MG63 (cell line): ENCODE measurements around the gene CANT1. TPM values are rescaled to one million over a fixed set of nuclear protein-coding genes. Genes with fewer than 3 reads are reported as not detected.
"Not testable (repeated sequence)": the region's sequence is repeated elsewhere in the genome, so short reads cannot be mapped to it uniquely, and the experiment has no call there.

ENCODE experiments used
- DNase-seq: peaks from one replicate; pipeline ENCODE4 v3.0.0-alpha.2; 2020
- H3K27me3 ChIP-seq: fragments of 250-450 bp; sonication (Bioruptor Pico); 2 replicates; pipeline ENCODE4 v1.5.1; 2020; ENCODE audit warnings: mild to moderate bottlenecking, moderate library complexity
- H3K36me3 ChIP-seq: fragments of 250-450 bp; sonication (Bioruptor Pico); 2 replicates; pipeline ENCODE4 v1.5.1; 2020; ENCODE audit warnings: mild to moderate bottlenecking, moderate library complexity
- H3K4me3 ChIP-seq: fragments of 250-450 bp; sonication (Bioruptor Pico); 2 replicates; pipeline ENCODE4 v1.5.1; 2020; ENCODE audit warnings: mild to moderate bottlenecking, moderate library complexity
- H3K9me3 ChIP-seq: fragments of 250-450 bp; sonication (Bioruptor Pico); 2 replicates; pipeline ENCODE4 v1.5.1; 2020; ENCODE audit warnings: mild to moderate bottlenecking, moderate library complexity
- total RNA-seq: library from RNA; depleted of rRNA; stranded (reverse); fragments of >200 nt; shearing (Covaris generic); gene quantifications from 2 replicates; pipeline ENCODE4 v1.2.3, GENCODE V29; 2014; ENCODE audit warnings: low replicate concordance

CANT1 gene
- total RNA-seq, 1 experiment from 2014 or later, result 112 TPM

DNA sequence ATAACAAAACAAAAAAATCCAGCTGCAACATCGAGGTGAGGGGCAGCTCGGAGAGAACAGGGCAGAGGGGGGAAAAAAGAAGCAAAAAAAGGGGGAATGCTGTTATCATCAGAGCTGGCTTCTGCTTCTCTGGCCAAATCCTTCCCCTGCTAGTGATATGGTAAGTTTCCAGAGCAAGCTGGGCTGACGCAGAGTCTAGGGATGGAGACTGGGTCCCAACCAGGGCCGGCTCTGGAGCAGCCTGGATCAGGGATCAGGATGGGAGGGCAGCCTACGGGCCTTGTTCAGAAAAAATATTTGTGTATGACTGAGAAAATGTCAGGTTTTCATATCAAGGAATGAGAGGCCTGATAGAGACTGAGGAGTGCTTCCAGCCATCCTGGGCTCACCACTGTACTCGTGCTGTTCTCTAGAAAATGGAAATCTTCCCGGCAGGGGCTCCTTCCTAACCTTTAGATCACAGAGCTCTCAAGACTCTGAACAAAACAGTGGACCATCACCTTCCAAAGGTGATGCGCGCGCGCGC is 13.7 kb upstream of the CANT1 start:
- no peak for DNase-seq
- no peaks in the 10 kb centered on the region for H3K36me3 ChIP-seq
- no peaks in the 10 kb centered on the region; the same call in 1 of the 2 replicates for H3K27me3 ChIP-seq
- H3K9me3 ChIP-seq, result no peaks in the 10 kb centered on the region
- H3K4me3 ChIP-seq, result no peak overlapping the region

DNA sequence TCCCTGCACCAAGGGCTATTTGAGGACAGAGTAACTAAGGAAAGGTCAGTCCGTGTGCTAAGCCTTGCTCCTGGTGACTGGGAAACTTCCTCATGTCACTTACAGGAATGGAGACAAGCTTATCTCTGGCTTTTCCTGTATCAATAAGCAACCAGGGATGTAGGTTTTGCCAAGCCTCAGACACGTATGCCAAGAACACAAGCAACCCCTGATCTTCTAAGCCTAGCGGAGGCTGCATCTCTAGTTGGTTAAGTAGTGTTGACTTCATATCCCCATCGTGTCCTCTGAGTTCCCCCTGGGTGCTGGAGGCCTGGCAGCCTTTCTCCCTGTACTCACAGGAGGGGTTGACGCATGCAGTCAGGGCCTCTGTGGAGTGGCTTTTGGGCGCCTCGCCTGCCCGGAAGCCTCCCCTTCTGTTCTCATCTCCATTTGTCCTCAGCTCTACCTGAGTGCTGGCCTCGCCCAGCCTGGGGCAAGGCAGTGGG is 13.0 kb upstream of the CANT1 start:
- Histone ChIP-seq H3K36me3 (no peaks in the 10 kb centered on the region), H3K27me3 (no peaks in the 10 kb centered on the region; the same call in 1 of the 2 replicates), H3K4me3 (no peak overlapping the region), H3K9me3 (no peaks in the 10 kb centered on the region)
- DNase-seq, result no peak

DNA sequence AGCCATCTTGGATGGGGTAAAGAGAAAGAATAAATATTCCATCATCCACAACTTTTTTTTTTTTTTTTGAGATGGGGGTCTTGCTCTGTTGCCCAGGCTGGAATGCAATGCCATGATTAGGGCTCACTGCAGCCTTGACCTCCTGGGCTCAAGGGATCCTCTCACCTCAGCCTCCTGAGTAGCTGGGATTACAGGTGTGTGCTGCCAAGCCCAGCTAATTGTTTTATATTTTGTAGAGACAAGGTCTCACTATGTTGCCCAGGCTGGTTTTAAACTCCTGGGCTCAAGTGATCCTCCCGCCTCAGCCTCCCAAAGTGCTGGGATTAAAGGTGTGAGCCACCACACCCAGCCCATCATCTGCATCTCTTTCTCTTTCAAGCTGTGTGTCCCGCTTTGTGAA is 12.4 kb upstream of the CANT1 start:
- H3K36me3 ChIP-seq, DNase-seq, H3K9me3 ChIP-seq, H3K4me3 ChIP-seq, H3K27me3 ChIP-seq: not testable (repeated sequence)

DNA sequence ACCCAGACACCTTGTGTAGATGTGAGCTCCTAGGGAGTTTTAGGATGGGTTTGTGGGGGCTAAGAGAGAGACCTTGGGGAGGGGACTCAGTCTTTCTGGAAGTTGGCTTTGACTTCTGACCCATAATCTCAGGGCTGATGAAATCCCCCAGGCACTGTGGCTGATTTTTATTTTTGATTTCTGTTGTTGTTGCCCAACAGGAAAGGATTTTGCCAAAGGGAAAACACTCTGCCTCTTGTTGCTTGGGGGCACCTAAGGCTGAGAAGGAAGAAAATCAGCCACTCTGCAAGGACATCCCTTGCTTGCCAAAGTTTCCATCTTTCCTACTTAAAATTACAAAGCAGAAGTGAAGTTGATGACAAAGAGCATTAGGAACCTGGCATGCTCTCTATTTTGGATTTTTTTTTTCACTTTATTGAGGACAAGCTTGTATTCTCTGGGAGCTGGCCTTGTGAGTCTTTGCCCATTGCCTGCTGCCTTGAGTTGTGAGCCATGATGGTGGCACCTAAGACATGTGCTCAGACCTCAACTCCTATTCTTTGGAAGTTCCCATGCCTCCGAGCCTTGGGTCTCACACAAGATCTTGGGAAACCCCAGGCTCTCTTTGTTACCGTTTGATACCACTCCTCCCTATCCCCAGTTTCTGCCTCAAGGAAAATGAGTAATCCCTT is 11.2 kb upstream of the CANT1 start:
- no peaks in the 10 kb centered on the region for H3K9me3 ChIP-seq
- H3K36me3 ChIP-seq, result no peaks in the 10 kb centered on the region
- no peak overlapping the region for H3K4me3 ChIP-seq
- no peaks in the 10 kb centered on the region; the same call in 1 of the 2 replicates for H3K27me3 ChIP-seq
- DNase-seq, result no peak

DNA sequence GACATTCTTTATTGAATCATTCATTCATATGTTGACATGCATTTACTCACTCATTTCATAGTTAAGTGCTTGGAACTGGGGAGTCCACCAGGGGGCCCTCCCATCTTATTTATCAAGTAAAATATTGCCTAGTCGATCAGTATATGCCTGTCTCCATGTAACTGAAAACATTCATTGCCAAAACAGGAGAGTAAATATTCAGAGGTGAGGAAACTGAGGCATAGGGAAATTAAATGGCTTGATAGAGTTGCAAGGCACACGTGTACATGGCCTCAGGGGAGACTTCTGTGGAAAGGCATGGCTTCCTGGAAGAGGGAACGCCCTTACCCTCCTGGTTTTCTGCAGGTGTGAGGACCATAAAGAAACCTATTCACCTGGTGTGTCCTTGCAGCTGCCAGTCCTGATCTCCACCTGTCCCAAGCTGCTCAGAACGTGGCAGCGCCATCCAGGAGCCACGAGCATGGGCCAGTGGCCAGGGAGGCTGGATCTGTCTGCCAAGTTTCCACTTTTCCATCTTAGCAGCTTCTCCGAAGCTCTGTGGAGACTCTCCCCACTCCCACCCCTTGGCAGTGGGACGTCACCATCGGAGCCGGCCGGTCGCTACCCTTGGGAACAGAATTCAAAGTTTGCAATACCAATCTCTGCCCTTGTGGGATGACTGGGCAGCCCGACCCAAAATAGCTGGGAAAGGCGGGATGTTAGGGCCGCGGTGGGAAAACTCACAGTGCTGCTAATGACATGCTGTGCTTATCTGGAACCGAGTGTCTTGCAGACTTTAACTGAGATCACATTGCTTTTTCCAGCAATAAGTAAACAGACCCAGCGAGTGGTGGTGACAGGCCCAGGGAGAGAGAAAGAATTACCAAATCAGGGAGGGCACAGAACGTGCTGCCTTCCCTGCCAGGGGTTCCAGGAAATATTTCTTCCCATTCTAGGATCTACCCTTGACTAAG is 10.3 kb upstream of the CANT1 start:
- Histone ChIP-seq H3K9me3 (no peaks in the 10 kb centered on the region; the same call in 1 of the 2 replicates), H3K27me3 (no peaks in the 10 kb centered on the region; the same call in 1 of the 2 replicates), H3K36me3 (no peaks in the 10 kb centered on the region), H3K4me3 (no peak overlapping the region)
- peak; percentile 62 for DNase-seq

DNA sequence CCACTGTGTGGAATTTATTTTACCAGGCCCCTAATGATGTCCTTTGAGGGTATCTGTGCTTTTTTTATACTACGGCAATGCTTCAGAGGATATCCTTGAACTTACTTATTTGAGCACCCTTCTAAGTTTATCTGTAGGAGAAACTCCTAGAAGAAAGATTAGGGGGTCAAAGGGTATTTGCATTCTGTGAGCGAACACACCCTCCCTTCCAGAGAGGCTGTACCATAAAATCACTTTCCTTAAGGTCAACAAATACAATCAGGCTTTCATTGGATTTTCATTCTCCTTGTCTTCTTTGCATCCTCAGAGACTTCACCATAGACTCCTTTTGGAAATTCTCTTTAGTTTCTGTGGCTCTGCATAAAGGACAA is 9.7 kb upstream of the CANT1 start:
- H3K9me3 ChIP-seq, result peaks cover 7% of the 10 kb centered on the region
- H3K4me3 ChIP-seq, result no peak overlapping the region
- DNase-seq, result no peak
- no peaks in the 10 kb centered on the region for H3K36me3 ChIP-seq
- no peaks in the 10 kb centered on the region; the same call in 1 of the 2 replicates for H3K27me3 ChIP-seq

DNA sequence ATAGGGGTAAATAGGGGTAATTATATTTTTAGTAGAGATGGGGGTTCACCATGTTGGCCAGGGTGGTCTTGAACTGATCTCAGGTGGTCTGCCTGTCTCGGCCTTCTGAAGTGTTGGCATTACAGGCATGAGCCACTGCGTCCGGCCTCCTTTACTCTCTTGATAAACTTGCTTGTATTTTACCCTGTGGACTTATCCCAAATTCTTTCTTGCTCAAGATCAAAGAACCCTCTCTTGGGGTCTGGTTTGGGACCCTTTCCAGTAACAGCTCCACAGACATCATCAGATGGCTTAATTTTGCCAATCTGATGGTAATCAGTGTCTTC is 8.8 kb upstream of the CANT1 start:
- no peak for DNase-seq
- Histone ChIP-seq H3K36me3 (no peaks in the 10 kb centered on the region), H3K27me3 (no peaks in the 10 kb centered on the region; the same call in 1 of the 2 replicates), H3K9me3 (peaks cover 13% of the 10 kb centered on the region), H3K4me3 (no peak overlapping the region)

DNA sequence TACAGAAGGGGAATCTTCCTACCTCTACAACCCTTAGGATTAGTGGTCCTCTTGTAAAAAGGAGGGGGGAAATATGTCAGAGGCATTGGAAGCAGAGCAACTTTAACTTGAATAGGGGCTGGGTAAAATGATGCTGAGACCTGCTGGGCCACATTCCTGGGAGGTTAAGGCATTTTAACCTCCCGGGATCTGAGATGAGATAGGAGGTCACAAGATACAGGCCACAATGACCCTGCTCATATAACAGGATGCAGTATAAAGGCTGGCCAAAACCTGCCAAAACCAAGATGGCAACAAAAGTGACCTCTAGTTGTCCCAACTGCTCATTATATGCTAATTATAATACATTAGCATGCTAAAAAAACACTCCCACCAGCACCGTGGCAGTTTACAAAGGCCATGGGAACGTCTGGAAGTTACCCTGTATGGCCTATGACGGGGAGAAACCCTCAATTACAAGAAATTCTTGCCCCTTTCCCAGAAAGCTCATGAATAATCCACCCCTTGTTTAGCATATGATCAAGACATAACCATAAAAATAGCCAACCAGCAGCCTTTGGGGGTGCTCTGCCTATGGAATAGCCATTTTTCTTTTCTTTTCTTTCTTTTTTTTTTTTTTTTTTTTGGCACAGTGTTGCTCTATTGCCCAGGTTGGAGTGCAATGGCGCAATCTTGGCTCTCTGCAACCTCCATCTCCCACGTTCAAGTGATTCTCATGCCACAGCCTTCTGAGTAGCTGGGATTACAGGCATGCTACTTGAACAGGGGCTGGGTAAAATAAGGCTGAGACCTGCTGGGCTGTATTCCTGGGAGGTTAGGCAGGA is 8.2 kb upstream of the CANT1 start:
- DNase-seq, result no peak

DNA sequence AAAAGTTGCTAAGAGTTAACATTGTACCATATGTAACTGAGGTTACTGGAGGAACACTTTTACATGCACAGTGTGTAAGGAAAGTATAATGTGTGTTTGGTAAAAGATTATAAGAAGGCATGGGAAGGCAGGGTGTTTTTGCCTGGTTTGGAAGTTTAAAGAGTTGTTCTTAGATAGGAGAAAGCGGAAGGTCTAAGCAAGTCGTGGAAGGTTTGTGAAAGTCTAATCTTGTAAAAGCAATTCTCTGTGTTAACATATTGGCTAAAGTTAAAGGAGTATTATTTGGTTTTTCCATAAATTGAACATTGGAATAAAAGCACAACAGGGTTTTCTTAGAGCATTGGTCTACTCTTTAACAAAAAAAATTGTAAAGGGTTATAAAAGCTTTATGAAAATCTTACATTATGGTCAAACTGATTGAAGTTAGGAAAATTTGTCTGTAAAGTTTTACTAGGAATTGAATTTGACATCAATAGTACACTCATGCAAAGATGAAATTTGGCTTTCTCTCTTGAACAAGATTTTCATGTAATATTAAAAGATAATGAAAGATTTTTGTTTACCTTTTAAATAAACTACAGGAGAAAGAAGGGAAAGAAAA is 4.7 kb upstream of the CANT1 start:
- no peak for DNase-seq
- peaks cover 16% of the 10 kb centered on the region for H3K9me3 ChIP-seq
- no peak overlapping the region for H3K4me3 ChIP-seq
- no peaks in the 10 kb centered on the region for H3K27me3 ChIP-seq
- H3K36me3 ChIP-seq, result no peaks in the 10 kb centered on the region

More for the DNA sequence above, 8.2 kb upstream of the CANT1 start:
- no peak overlapping the region for H3K4me3 ChIP-seq
- peaks cover 16% of the 10 kb centered on the region for H3K9me3 ChIP-seq
- H3K36me3 ChIP-seq, result no peaks in the 10 kb centered on the region
- H3K27me3 ChIP-seq, result no peaks in the 10 kb centered on the region

DNA sequence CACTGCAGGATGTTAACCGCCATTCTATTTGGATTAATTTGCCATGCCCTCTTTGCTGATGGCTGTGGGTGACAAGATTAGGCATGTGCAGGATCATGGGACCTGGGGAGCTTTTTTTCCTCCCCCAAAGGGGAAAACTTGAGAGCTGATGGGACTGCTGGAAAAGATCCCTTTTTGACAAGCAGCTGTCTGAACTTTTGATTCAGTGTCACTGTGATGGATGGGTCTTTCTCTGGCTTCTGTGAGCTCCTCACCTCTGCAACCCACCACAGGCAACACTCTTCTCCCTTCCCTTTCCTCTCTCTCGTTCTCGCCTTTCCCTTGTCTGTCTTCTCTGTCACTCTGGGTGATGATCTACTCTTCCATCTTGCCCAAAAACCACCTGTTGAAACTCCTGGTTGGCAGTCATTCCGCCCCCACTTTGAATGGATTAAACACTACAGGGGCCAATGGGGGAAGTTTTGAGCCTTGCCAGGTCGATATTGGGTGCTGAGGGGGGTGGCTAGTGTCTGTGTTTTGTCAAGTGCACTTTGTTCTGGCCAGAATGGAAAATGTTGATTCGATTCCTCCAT is 3.1 kb upstream of the CANT1 start:
- Histone ChIP-seq H3K36me3 (peaks cover 9% of the 10 kb centered on the region), H3K27me3 (no peaks in the 10 kb centered on the region), H3K4me3 (no peak overlapping the region), H3K9me3 (peaks cover 16% of the 10 kb centered on the region)
- no peak for DNase-seq

DNA sequence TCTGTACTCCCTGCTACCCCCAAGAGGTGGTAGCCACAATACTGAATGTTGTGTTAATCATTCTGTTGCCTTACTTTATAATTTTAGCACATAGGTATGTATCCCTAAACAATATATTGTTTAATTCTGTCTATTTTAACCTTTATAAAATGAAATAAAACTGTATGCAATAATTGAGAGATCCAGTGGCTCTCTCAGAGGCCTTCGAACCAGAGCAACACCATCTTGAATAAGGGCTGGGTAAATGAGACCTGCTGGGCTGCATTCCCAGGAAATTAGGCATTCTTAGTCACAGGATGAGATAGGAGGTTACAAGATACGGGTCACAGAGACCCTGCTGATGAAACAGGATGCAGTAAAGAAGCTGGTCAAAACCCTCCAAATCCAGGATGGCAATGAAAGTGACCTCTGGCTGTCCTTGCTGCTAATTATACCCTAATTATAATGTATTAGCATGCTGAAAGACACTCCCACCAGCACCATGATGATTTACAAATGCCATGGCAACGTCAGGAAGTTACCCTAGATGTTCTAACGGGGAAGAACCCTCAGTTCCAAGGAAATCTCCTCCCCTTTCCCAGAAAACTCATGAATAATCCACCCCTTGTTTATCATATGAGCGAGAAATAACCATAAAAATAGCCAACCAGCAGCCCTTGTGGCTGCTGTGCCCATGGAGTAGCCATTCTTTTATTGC is 2.0 kb upstream of the CANT1 start:
- H3K27me3 ChIP-seq, result no peaks in the 10 kb centered on the region
- no peak overlapping the region for H3K4me3 ChIP-seq
- DNase-seq, result peak; percentile 55
- H3K36me3 ChIP-seq, result peaks cover 19% of the 10 kb centered on the region
- H3K9me3 ChIP-seq, result peaks cover 16% of the 10 kb centered on the region

DNA sequence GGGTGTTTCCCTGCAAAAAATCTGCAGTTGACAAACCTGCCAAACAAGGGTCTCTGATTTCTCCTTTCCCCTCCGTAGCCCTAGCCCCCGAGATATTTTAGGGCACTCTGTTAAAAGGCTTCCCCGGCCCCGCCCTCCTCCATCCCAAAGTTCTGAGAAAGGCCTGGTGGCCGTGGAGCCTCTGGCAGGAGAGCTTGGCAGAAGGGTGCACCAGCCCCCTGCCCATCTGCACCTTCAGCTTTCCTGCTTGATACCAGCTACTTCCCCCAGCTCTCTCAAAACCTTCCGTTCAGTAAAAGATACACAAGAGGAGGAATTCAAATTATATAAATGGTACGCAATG is 711 bp upstream of the CANT1 start:
- Histone ChIP-seq H3K4me3 (peak overlapping the region; percentile 82), H3K36me3 (peaks cover 23% of the 10 kb centered on the region), H3K27me3 (no peaks in the 10 kb centered on the region), H3K9me3 (peaks cover 16% of the 10 kb centered on the region)
- DNase-seq, result no peak

DNA sequence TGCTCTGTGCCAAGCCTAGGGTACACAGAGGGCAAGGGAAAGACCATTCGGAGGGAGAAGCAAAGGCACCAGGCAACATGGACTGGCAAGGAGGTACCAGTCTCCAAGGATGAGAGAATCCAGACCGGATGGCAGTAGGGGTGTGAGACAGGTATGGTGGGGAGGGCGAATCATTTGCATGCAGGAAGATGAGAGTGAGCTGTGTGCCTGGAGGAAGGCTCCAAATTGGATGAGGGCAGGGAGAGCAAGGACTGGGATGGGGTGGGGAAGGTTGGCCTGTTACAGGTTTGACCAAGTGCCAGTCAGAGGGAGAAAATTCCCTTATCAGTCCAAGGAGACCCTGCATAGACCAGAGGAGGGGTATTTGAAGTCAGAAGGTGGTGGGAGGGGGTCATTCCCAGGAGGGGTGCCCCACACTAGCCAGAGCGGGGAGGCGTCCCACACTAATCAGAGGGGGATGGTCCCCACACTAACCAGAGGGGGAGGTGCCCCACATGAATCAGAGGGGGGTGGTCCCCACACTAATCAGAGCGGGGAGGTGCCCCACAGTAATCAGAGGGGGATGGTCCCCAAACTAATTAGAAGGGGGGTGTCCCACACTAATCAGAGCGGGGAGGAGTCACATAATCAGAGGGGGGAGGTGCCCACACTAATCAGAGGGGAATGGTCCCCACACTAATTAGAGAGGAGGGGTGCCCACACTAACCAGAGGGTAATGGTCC is 737 bp downstream of the CANT1 start:
- DNase-seq, result no peak
- Histone ChIP-seq H3K36me3 (peaks cover 23% of the 10 kb centered on the region), H3K27me3 (no peaks in the 10 kb centered on the region), H3K9me3 (peaks cover 5% of the 10 kb centered on the region), H3K4me3 (peak overlapping the region; percentile 82)

DNA sequence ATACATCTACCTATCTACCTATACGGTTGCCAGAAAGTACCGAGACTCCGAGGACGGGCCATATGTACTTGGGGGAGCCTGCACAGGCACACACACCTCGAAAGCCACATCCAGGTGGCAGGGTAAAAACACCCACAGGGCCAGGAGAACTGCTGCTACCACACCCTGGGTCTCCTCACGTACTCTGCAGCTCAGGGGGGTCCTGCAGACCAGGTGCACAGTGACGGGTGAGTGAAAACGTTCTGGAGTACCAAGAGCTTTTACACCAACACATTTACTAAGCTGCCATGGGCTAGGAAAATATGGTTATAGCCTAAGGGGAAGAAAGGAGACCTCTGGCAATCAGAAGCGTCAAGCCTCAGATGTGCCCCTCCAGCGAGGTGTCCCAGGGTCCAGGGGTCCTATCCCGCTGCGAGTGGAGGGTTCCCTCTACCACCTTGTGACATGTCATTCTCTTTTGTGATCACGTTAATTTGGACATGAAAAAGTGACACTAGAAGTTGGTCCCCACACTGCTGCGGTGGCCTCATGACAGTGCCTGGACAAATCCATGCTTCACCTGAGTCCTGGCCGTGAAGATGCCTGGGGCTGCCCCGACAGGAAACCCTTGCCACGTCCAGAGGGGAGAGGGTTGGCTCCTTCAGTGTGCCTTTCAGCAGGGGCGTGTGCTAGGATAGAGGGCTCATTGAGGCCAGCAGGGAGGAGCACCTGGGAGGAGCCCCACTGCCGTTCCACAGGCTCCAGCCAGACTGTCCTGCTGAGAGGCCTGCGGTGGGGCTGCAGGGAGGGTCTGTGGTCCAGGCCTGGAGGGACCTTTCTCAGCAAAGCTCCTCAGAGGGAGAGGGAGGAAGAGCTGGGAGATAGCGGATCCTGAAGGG is 1.8 kb downstream of the CANT1 start:
- no peaks in the 10 kb centered on the region; the same call in 1 of the 2 replicates for H3K9me3 ChIP-seq
- H3K27me3 ChIP-seq, result no peaks in the 10 kb centered on the region
- no peak for DNase-seq
- H3K36me3 ChIP-seq, result peaks cover 23% of the 10 kb centered on the region
- H3K4me3 ChIP-seq, result no peak overlapping the region; the same call in 1 of the 2 replicates
